GM19455 (cell line): ENCODE data around the gene SOCS3.

Experiments
- ATAC-seq: cut with Tn5 transposase; IDR thresholded peaks from one replicate; pipeline ENCODE4 v1.9.1; 2021; ENCODE audit not compliant: unreplicated experiment

The SOCS3 gene

DNA sequence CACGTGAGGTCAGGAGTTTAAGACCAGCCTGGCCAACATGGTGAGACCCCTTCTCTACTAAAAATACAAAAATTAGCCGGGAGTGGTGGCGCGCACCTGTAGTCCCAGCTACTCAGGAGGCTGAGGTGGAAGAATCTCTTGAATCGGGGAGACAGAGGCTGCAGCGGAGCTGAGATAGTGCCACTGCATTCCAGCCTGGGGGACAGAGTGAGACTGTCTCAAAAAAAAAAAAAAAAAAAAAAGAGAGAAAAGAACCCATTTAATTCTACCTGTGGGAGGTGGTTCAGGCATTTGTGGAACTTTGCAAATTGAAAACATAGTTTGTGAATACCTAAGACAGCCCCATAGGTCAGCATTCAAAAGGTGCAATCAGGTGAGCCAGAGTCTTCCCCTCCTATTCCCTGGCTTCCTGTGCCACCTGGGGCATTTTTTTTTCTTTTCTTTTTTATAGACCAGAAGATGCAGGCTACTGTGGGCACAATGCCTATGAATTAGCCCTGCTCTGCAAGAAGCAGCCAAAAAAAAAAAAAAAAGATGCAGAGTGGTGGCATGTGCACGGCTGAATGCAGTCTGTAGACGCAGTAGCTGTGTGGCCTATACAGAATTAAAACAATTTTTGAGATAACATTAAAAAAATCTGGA is 9.1 kb upstream of the SOCS3 start:
- ATAC-seq, result no peak

DNA sequence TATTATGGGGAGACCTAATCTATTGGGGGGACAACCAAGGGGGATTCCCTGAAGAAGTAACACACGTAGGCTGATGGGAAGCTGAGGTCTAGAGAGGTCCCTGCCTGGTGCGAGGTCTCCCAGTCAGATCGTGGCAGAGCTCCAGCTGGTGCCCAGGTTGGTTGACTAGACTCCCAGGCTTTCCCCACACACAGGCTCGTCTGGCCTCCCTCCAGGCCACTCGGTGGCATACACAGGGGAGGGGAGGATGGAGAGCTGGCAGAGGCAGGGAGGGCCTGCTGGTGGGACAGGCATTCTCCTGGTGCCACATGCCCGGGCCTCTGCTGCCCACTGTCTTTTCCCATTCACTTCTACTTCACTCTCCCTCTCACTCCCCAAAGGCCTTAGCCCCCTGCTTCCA is 8.5 kb upstream of the SOCS3 start:
- no peak for ATAC-seq

DNA sequence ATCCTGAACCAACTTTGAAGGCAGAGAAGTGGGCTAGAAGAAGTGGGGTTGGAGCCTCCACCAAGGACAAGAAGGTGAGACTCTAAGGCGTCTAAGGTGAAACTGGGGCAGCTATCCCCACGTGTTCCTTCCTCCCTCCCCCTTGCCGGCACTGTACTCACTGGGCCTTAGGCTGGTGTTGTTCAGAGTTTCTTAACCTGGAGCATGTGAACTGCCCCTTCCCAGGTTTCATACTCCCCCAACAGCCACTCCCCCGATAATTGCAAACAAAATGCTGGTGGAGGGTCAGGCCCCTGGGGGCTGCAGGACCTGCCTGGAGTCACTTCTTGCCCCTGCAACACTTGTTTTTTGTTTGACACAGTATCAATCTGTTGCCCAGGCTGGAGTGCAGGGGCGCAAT is 7.3 kb upstream of the SOCS3 start:
- ATAC-seq, result no peak

GRCh38 chr17:78366109-78366848 is 6.4 kb upstream of the SOCS3 start:
- ATAC-seq, result no peak

DNA sequence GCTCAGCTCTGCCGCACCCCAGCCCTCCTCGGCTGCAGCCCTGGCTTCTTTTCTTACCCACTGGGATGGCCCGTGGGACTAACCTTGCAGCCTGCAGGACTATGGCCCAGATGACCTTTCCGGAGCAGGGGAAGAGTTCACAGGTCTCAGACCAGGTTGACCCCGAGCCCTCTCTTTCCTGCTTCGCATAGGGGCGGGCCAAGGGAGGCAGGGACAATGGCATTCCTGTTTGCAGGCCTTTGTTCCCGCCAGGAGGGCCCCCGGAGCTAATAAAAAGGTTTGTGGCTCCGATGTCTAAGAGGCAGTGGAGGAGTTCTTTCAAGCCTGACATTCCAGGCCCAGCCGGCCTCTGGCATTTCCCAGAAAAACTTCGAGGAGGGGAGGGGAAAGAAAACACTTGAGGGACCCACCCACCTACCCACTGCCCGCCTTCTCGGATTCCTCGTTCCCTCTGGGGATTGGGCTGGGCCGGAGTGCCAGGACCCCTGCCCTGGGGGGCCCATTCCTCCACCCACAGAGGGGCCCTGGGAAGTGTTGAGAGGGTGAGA is 5.8 kb upstream of the SOCS3 start:
- no peak for ATAC-seq

- no peak for ATAC-seq
Measured at GRCh38 chr17:78364436-78365281, 4.8 kb upstream of the SOCS3 start.

DNA sequence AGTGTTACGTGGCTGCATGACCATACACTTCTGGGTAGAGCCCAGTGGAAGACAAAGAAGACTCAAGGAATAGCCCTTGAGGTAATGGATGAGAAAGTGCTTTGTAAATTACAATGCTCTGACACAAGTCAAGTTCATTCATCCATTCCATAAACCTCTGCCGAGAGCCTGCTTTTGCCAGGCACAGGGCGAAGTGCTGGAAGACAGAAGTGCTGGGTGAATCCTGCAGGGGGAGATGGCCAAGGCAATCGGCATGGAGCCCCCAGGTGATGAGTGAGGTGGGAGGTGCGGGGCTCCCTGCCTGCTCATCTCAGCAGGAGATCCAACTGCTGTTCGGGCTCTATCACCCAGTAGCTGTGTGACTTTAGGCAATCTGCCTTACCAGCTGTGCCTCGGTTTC is 2.8 kb upstream of the SOCS3 start:
- no peak for ATAC-seq

DNA sequence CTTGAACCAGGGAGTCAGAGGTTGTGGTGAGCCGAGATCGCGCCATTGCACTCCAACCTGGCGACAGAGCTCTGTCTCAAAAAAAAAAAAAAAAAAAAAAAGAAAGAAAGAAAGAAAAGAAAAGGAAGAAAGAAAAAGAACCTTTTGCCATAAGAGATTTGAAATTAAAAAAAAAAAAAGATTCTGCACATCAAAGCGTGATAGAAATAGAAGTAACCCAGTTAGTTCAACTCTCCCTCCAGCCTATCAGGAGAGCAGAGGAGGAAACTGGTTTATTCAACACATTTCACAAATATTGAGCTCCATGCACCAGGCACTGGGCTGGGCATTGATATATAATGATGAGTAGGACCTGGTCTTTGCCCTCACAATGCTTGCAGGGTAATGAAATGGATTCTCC is 2.4 kb upstream of the SOCS3 start:
- ATAC-seq, result no peak

GRCh38 chr17:78361225-78361701 is 1.4 kb upstream of the SOCS3 start:
- ATAC-seq, result no peak

- no peak for ATAC-seq
Measured at GRCh38 chr17:78360371-78361224, 721 bp upstream of the SOCS3 start.

DNA sequence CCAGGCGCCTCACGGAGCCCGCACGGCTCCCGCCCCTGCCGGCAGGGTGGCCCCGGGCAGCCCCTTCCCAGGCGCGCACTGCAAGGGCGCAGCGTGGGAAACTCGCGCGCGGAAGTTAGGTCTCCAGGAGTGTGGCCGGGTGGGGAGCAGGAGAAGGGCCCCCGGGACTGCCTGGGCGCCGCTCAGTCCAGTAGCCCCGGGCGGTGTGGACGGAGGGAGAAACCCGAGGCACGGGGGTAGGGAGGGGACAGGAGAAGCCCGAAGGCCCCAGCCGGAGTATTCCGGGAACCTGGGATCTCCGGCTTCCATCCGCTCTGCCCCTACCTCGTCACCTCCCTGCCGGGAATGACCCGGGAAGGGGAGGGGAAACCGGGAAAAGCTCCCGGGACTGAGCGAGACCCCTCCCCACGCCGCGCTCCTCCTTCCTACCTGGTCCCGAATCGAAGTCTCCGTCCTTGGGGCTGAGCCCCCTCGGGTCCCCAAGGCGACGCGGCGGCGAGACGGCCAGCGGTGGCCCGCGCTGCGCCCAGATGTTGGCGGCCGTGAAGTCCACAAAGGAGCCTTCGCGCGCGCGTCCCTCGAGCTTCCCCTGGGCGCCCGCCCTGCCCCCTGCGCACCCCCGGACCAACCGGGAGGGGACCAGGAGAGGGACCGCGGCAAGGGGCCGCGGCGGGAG is 418 bp downstream of the SOCS3 start:
- ATAC-seq, result no peak

DNA sequence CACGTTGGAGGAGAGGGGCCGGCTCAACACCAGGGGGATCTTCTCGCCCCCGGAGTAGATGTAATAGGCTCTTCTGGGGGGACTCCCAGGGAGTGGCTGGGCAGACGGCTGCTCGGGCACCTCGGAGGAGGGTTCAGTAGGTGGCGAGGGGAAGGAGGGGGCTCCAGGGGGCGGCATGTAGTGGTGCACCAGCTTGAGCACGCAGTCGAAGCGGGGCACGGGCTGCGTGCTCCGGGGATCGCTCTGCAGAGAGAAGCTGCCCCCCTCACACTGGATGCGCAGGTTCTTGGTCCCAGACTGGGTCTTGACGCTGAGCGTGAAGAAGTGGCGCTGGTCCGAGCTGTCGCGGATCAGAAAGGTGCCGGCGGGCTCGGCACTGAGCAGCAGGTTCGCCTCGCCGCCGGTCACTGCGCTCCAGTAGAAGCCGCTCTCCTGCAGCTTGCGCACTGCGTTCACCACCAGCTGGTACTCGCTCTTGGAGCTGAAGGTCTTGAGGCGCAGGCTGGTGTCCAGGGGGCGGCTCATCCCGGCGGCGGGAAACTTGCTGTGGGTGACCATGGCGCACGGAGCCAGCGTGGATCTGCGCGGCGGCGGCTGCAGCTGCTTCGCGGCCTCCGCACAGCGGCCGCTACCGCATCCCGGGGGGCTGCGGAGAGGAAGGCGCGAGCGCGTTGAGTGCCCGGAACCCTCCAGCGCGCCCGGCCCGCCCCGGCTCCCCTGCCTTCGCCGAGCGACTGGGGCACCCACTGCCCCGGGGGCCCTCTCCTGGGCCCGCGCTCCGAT is 1.1 kb downstream of the SOCS3 start:
- ATAC-seq, result no peak

GRCh38 chr17:78357672-78358537 is 2.0 kb downstream of the SOCS3 start:
- no peak for ATAC-seq

DNA sequence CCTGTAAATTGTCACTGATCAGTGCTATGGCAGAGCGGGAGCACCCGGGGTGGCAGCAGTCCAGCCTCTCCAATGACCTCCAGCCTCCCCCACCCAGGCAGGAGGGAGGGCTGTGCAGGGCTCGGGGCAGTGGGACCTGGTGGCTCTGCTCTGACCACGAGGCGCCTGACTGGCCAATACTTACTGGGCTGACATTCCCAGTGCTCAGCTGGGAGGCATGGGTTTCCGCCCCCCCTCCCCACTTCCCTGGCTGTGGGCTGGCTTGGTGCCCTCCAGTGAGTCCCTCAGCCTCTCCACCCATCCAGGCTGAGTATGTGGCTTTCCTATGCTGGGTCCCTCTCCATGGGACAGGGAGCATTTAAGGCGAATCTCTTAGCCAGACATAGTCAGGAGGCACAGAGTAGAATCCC is 2.7 kb downstream of the SOCS3 start:
- no peak for ATAC-seq

GRCh38 chr17:78356101-78356713 is 3.7 kb downstream of the SOCS3 start:
- peak; percentile 54 for ATAC-seq

- ATAC-seq, result no peak
Measured at GRCh38 chr17:78355701-78356100, 4.2 kb downstream of the SOCS3 start.

DNA sequence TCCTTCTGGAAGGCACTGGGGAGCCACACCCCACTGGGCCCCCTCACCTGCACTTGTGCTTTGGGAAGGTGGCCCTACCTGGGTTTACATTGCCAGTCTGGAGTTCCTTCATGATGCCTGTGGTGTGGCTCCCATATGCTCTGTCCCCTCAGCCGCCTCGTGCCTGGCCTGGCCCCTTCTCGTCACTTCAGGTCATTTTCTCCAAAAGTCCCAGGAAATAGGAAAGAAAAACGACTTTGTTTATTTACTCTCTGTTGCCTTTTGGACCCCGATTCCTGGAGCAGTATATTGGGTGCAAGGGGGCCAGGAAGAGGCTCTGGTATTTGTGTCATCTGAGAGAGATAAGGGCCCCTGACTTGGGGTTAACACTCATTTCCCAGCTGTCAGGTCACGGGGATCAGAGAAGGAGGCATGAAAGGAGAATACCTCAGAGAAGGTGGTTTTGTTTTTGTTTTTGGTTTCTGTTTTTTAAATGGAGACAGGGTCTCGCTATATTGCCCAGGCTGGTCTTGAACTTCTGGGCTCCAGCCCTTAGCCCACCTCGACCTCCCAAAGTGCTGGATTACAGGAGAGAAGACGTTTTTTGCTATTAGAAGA is 4.7 kb downstream of the SOCS3 start:
- no peak for ATAC-seq
